Fibroblast of skin of abdomen (primary cell): Measurements from ENCODE around the gene HTRA3. TPM values are rescaled to one million over a fixed set of nuclear protein-coding genes. Genes with fewer than 3 reads are reported as not detected.
A peak's percentile ranks its signal among the peaks of the same experiment; 100 is the strongest.

Experiments
- DNase-seq: peaks from one replicate; pipeline ENCODE4 v3.0.0-alpha.2; 2013
- polyA plus RNA-seq, 2 experiments: library from polyadenylated mRNA; unstranded; fragments of 120-200 nt; gene quantifications; one replicate each; pipeline ENCODE4 v1.2.1, GENCODE V29; 2013; ENCODE audit not compliant: insufficient read length in 2 of 2

The HTRA3 gene
- polyA plus RNA-seq (2013, experiment 1 of 2; ENCODE audit: insufficient read length): 30.3 TPM
- 32.8 TPM for polyA plus RNA-seq (2013, experiment 2 of 2; ENCODE audit: insufficient read length)

GRCh38 chr4:8269535-8270417 lies at the start of gene HTRA3:
Gene HTRA3, plus strand, starts transcription at chr4:8269754. Its CDS starts 215 bp downstream, at chr4:8269969.
- peak; percentile 62 for DNase-seq

GRCh38 chr4:8220661-8221450 lies 48.7 kb upstream of the HTRA3 start:
- no peak for DNase-seq

- DNase-seq: peak; percentile 24
Observed at GRCh38 chr4:8221476-8221875, 48.1 kb upstream of the HTRA3 start.

- DNase-seq: no peak
Observed at GRCh38 chr4:8221985-8222384, 47.6 kb upstream of the HTRA3 start.

- DNase-seq: no peak
Observed at GRCh38 chr4:8222609-8223388, 46.8 kb upstream of the HTRA3 start.

GRCh38 chr4:8224267-8224974 lies 45.1 kb upstream of the HTRA3 start:
- no peak for DNase-seq

GRCh38 chr4:8224975-8225625 lies 44.5 kb upstream of the HTRA3 start:
- no peak for DNase-seq

- no peak for DNase-seq
Observed at GRCh38 chr4:8225706-8226443, 43.7 kb upstream of the HTRA3 start.

GRCh38 chr4:8227201-8227770 lies 42.3 kb upstream of the HTRA3 start:
- DNase-seq: no peak

GRCh38 chr4:8227771-8228318 lies 41.7 kb upstream of the HTRA3 start:
- DNase-seq: no peak

- peak; percentile 72 for DNase-seq
Observed at GRCh38 chr4:8228319-8229250, 41.0 kb upstream of the HTRA3 start.

GRCh38 chr4:8229331-8229975 lies 40.1 kb upstream of the HTRA3 start:
- DNase-seq: no peak

- no peak for DNase-seq
Observed at GRCh38 chr4:8230033-8230432, 39.5 kb upstream of the HTRA3 start.

GRCh38 chr4:8230891-8231290 lies 38.7 kb upstream of the HTRA3 start:
- DNase-seq: no peak

- DNase-seq: no peak
Observed at GRCh38 chr4:8231551-8232049, 38.0 kb upstream of the HTRA3 start.

GRCh38 chr4:8232748-8233147 lies 36.8 kb upstream of the HTRA3 start:
- DNase-seq: no peak

- DNase-seq: no peak
Observed at GRCh38 chr4:8233672-8234484, 35.7 kb upstream of the HTRA3 start.
